CD4-positive, alpha-beta memory T cell (primary cell): Measurements from ENCODE around the gene PRDX1. TPM values are rescaled to one million over a fixed set of nuclear protein-coding genes. Genes with fewer than 3 reads are reported as not detected.

Experiments used
- CTCF ChIA-PET: fragments of 350-600 bp; sonication (Branson Sonifier 250); formaldehyde crosslinking; loops from one replicate; lab custom pipeline; 2021; ENCODE audit warnings: inconsistent platforms; ENCODE audit not compliant: partially characterized antibody; lab: Charles Lee
- POLR2A ChIA-PET: fragments of 350-600 bp; sonication (Branson Sonifier 250); formaldehyde crosslinking; loops from one replicate; lab custom pipeline; 2021; ENCODE audit not compliant: partially characterized antibody; lab: Charles Lee
- DNase-seq, 5 donors: peaks; one replicate each; pipeline versions ENCODE4 v3.0.0 to v3.0.0-alpha.2; 2020 to 2022; ENCODE audit warnings: mixed read lengths in 1 of 5
- H3K27ac ChIP-seq: one replicate; pipeline ENCODE4 v1.7.0; 2013; ENCODE audit warnings: low read depth, low read length
- H3K27me3 ChIP-seq: 2 replicates; pipeline ENCODE4 v1.7.0; 2013; ENCODE audit warnings: mild to moderate bottlenecking, low read length, moderate library complexity; ENCODE audit not compliant: insufficient read depth
- H3K36me3 ChIP-seq: 2 replicates; pipeline ENCODE4 v1.7.0; 2013; ENCODE audit warnings: mild to moderate bottlenecking, low read length, moderate library complexity; ENCODE audit not compliant: insufficient read depth
- H3K4me1 ChIP-seq: 2 replicates; pipeline ENCODE4 v1.7.0; 2013; ENCODE audit warnings: mild to moderate bottlenecking, low read length, moderate library complexity; ENCODE audit not compliant: insufficient read depth
- H3K4me3 ChIP-seq, 2 donors: one replicate each; pipeline ENCODE4 v1.7.0; 2013; ENCODE audit warnings: low read length in 2 of 2, mild to moderate bottlenecking in 1 of 2
- H3K9me3 ChIP-seq, 2 donors: one replicate each; pipeline ENCODE4 v1.7.0; 2013; ENCODE audit warnings: low read length in 2 of 2, control low read depth in 1 of 2; ENCODE audit not compliant: control insufficient read depth in 1 of 2
- H3K27ac Mint-ChIP-seq, 7 donors: one replicate each; pipeline ENCODE4 v1.8.0; 2020 to 2021; ENCODE audit warnings: mixed read lengths in 7 of 7, mild to moderate bottlenecking in 6 of 7, inconsistent platforms in 3 of 7, moderate library complexity in 3 of 7
- H3K27me3 Mint-ChIP-seq, 2 donors: one replicate each; pipeline ENCODE4 v1.8.0; 2020 to 2021; ENCODE audit warnings: mixed read lengths in 2 of 2
- H3K36me3 Mint-ChIP-seq, 2 donors: one replicate each; pipeline ENCODE4 v1.8.0; 2020 to 2021; ENCODE audit warnings: mixed read lengths in 2 of 2, inconsistent platforms in 1 of 2, mild to moderate bottlenecking in 1 of 2
- H3K4me1 Mint-ChIP-seq, 4 donors: one replicate each; pipeline ENCODE4 v1.8.0; 2020 to 2021; ENCODE audit warnings: mixed read lengths in 4 of 4, mild to moderate bottlenecking in 1 of 4
- H3K4me3 Mint-ChIP-seq, 8 donors: one replicate each; pipeline ENCODE4 v1.8.0; 2020 to 2021; ENCODE audit warnings: mixed read lengths in 8 of 8, mild to moderate bottlenecking in 7 of 8, moderate library complexity in 6 of 8, inconsistent platforms in 3 of 8
- H3K9me3 Mint-ChIP-seq, 8 donors: one replicate each; pipeline ENCODE4 v1.8.0; 2020 to 2021; ENCODE audit warnings: mixed read lengths in 8 of 8, mild to moderate bottlenecking in 5 of 8, inconsistent platforms in 3 of 8, moderate library complexity in 1 of 8
- intact Hi-C: fragments of 100-400 bp; cut with micrococcal nuclease; formaldehyde crosslinking; loops from one replicate; pipeline ENCODE4 v1.15.1; 2023
- polyA plus RNA-seq, 2 donors: library from polyadenylated mRNA; unstranded; fragments of 300-500 nt; fragmentation: Illumina TruSeq; gene quantifications; one replicate each; pipeline ENCODE4 v1.2.3, GENCODE V29; 2021
- total RNA-seq, 2 experiments: library from RNA; stranded (reverse); gene quantifications; one replicate each; pipeline ENCODE4 v1.2.3, GENCODE V29; 2021

PRDX1 gene
- total RNA-seq (100 to 1,000 TPM; 130 to 145 TPM), polyA plus RNA-seq (100 to 1,000 TPM; 249 to 288 TPM)

DNA sequence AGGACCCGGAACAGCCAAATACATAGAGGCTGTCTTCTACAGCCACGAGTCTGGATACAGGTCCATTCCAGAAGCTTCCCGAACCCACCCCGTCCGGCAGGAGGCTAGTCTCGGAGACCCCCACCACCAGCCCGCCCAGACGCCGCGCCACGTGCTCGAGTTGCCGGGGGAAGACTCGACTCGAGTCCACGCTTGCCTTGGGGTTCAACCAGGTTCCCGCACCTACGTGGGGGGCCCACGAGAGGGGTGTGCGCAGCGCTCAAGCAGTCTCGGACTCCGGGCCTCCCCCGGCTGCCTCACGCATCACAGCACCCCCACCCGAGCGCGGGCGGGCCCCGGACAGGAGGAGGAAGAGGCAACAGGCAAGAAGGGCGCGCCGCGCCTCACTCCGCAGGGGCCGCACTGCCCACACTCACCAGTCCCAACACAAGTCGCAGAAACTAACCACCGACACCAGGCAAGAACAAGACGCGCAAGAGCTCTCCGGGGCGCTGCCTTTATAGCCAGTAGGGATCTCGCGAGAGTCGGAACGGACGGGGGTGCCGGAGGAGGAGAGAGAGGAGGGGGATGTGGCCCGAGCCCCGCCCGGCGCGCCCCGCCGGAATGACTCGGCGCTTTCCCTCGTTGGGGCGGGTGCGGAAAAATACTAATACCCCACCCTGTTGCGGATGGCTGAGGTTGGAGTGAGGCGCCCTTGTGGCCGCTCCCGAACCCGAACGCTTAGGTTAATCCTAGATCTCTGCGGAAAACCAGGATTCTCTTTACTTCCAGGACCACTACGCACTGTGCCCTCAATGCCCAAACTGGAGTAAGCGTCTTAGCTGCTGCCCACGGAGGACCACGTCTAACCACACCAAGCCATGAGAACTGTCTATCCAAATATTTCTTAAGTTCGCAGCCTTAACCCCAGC is at the start of gene PRDX1:
Gene PRDX1 (minus strand): TSS at position 472 of the 911 bp plus-strand sequence. CDS start 2,841 bp downstream, outside the sequence.
- Histone ChIP-seq H3K36me3 (peaks cover 11% of the 10 kb centered on the region), H3K4me1 (peaks cover 25% of the 10 kb centered on the region), H3K27ac (peak within 1 kb of the TSS; percentile 87), H3K9me3 (no peaks in the 10 kb centered on the region), H3K27me3 (no peaks in the 10 kb centered on the region), H3K4me3 (peak within 1 kb of the TSS; percentile 90 to 94)
- intact Hi-C loops: loop anchor here (1.0 to 5.0 kb wide), 6 partner anchors 21 to 231 kb away; partner anchors contain the start of genes CCDC163, IPP and MMACHC
- CTCF ChIA-PET: interaction anchor here (0.5 to 11.6 kb wide), 10 partner anchors 9 to 599 kb away, joined by 3 to 74 read pairs (median 4); partner anchors contain the start of genes AKR1A1, CCDC163 and MMACHC
- Mint-ChIP-seq H3K27me3 (no peaks in the 10 kb centered on the region), H3K27ac (peak within 1 kb of the TSS; percentile 85 to 97 (median 93)), H3K4me1 (peaks cover 17 to 41% (median 29%) of the 10 kb centered on the region in 4 donors), H3K36me3 (peaks cover under 1 to 24% of the 10 kb centered on the region in 2 donors), H3K9me3 (peaks cover 0 to 2% (median 0%) of the 10 kb centered on the region in 8 donors), H3K4me3 (peak within 1 kb of the TSS; percentile 93 to 97 (median 96))
- POLR2A ChIA-PET: interaction anchor here (0.7 to 3.9 kb wide), 43 partner anchors 9 to 1551 kb away, joined by 3 to 85 read pairs (median 5); partner anchors contain the start of genes AKR1A1, ARMH1, CCDC163 and DPH2
- DNase-seq: peak; percentile 95

- ChIA-PET POLR2A (interaction anchor here (1.0 to 3.3 kb wide), 4 partner anchors 20 to 230 kb away, joined by 3 to 16 read pairs (median 7); partner anchors contain the start of genes AKR1A1, MUTYH, PRDX1 and TOE1), CTCF (interaction anchor here (0.7 to 8.7 kb wide), 18 partner anchors 8 to 841 kb away, joined by 3 to 184 read pairs (median 5); partner anchors contain the start of genes CCDC163, MMACHC, MUTYH and NASP)
- no peak overlapping the region for H3K27ac ChIP-seq
- H3K27ac Mint-ChIP-seq: no peak overlapping the region
- intact Hi-C loops: loop anchor here (1.0 to 2.0 kb wide), 5 partner anchors 20 to 556 kb away; partner anchors contain the start of genes AKR1A1 and PRDX1
- no peak overlapping the region for H3K4me3 ChIP-seq
- no peaks in the 10 kb centered on the region for H3K9me3 ChIP-seq
- H3K27me3 ChIP-seq: no peaks in the 10 kb centered on the region
- no peak overlapping the region for H3K4me3 Mint-ChIP-seq
- no peak for DNase-seq
- peaks cover 11 to 36% of the 10 kb centered on the region in 2 donors for H3K36me3 Mint-ChIP-seq
- H3K9me3 Mint-ChIP-seq: no peaks in the 10 kb centered on the region
- H3K27me3 Mint-ChIP-seq: no peaks in the 10 kb centered on the region
- peaks cover 22% of the 10 kb centered on the region for H3K36me3 ChIP-seq
- H3K4me1 Mint-ChIP-seq: peaks cover 0 to 3% (median 0%) of the 10 kb centered on the region in 4 donors
- H3K4me1 ChIP-seq: no peaks in the 10 kb centered on the region
Measured at GRCh38 chr1:45570631-45571030, 48.9 kb upstream of the PRDX1 start.

DNA sequence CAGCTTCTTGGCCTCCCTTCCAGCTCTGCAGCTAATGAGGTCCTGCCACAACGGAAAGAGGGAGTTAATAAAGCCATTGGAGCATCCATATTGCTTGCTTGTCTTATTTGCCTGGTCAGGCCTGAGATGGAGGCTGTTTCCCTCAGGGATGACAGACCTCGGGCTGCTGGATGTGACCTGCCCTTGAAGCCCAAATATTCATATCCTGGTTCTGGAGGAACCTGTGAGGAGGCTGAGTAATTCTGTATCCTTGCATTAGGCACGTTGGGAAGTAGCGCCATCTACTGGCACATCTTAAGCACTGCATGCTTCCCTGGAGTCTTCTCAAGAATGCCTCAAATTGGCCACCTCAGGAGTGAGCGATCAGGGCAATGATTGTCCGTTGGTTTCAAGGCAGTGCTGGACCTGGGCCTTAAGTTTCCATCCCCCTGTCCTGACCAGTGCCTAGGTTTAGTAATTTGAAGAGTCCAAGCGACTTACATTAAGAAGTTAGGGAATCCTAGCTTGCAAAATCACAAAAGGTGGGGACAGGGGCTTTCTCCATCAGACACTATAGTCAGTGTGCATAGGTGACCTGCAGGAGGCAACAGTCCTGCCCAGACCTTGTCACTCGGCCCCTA is 48.4 kb upstream of the PRDX1 start:
- H3K27me3 Mint-ChIP-seq: no peaks in the 10 kb centered on the region
- H3K9me3 Mint-ChIP-seq: no peaks in the 10 kb centered on the region
- H3K27me3 ChIP-seq: no peaks in the 10 kb centered on the region
- no peaks in the 10 kb centered on the region for H3K9me3 ChIP-seq
- peaks cover 0 to 3% (median 0%) of the 10 kb centered on the region in 4 donors for H3K4me1 Mint-ChIP-seq
- DNase-seq: peak; percentile 67 to 73 (median 72)
- ChIA-PET POLR2A (interaction anchor here (0.8 to 3.3 kb wide), 6 partner anchors 19 to 230 kb away, joined by 3 to 16 read pairs (median 7); partner anchors contain the start of genes AKR1A1, MUTYH, PRDX1 and TOE1), CTCF (interaction anchor here (0.7 to 8.7 kb wide), 27 partner anchors 8 to 841 kb away, joined by 3 to 184 read pairs (median 4); partner anchors contain the start of genes CCDC163, HECTD3, MMACHC and MUTYH)
- peaks cover 11 to 36% of the 10 kb centered on the region in 2 donors for H3K36me3 Mint-ChIP-seq
- peaks cover 22% of the 10 kb centered on the region for H3K36me3 ChIP-seq
- intact Hi-C loops: loop anchor here (1.0 to 2.0 kb wide), 5 partner anchors 19 to 556 kb away; partner anchors contain the start of genes AKR1A1 and PRDX1
- no peak overlapping the region for H3K4me3 Mint-ChIP-seq
- no peaks in the 10 kb centered on the region for H3K4me1 ChIP-seq
- H3K4me3 ChIP-seq: no peak overlapping the region
- H3K27ac Mint-ChIP-seq: peak overlapping the region in 6 of 7 donors; percentile 28 to 88 (median 54)
- no peak overlapping the region for H3K27ac ChIP-seq

DNA sequence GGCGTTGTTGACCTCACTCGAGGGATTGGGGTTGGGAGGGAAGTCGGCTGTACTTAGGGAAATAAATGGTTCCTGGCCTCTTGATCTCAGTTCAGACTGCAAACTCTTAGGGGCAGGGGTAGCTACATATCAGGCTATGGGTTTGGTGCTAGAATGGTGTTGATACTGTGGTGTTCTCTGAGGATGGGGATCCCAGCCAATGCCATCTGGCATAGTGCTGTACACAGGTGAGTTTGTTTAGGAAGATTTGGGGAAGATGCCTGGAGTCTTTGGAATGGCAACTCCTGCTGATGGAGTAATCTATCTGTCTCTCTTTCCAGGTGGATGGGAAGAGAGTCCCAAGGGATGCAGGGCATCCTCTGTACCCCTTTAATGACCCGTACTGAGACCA is 47.9 kb upstream of the PRDX1 start:
- Mint-ChIP-seq H3K36me3 (peaks cover 11 to 36% of the 10 kb centered on the region in 2 donors), H3K27me3 (no peaks in the 10 kb centered on the region), H3K4me3 (no peak overlapping the region), H3K9me3 (no peaks in the 10 kb centered on the region), H3K27ac (peak overlapping the region in 6 of 7 donors; percentile 28 to 88 (median 56)), H3K4me1 (peaks cover 0 to 3% (median 0%) of the 10 kb centered on the region in 4 donors)
- CTCF ChIA-PET: interaction anchor here (0.7 to 8.7 kb wide), 22 partner anchors 11 to 558 kb away, joined by 3 to 184 read pairs (median 4); partner anchors contain the start of genes CCDC163, HECTD3, MMACHC and MUTYH
- Histone ChIP-seq H3K27me3 (no peaks in the 10 kb centered on the region), H3K4me1 (no peaks in the 10 kb centered on the region), H3K4me3 (no peak overlapping the region), H3K27ac (no peak overlapping the region), H3K36me3 (peaks cover 22% of the 10 kb centered on the region), H3K9me3 (no peaks in the 10 kb centered on the region)
- POLR2A ChIA-PET: interaction anchor here (0.5 to 3.3 kb wide), 8 partner anchors 19 to 230 kb away, joined by 3 to 16 read pairs (median 4); partner anchors contain the start of genes AKR1A1, MUTYH, PRDX1 and TOE1
- DNase-seq: no peak
- intact Hi-C loops: no loop called here

DNA sequence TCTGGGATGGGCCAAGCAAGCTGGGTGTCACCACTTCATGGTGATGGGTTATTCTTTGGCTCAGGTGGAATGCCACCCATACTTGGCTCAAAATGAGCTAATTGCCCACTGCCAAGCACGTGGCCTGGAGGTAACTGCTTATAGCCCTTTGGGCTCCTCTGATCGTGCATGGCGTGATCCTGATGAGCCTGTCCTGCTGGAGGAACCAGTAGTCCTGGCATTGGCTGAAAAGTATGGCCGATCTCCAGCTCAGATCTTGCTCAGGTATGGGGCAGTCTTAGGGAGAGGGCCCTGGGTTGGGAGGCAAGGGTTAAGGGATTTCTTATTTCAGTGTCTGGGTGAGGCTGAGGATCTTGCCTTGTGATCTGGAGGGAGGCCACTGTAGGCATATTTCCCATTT is 46.7 kb upstream of the PRDX1 start:
- H3K36me3 ChIP-seq: peaks cover 22% of the 10 kb centered on the region

DNA sequence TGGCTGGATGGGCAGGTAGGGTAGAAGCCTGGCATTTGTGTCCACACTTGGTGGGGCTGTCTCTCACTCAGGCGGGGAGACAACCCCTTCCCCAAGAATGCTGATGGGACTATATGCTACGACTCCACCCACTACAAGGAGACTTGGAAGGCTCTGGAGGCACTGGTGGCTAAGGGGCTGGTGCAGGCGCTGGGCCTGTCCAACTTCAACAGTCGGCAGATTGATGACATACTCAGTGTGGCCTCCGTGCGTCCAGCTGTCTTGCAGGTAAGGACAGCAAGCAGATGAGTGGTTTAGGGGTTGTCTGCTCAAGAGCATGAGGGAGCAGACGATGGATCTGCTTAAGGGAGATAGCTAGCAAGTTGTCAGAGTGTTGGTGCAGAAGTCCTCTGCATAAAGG is 46.2 kb upstream of the PRDX1 start:
- ChIA-PET CTCF (interaction anchor here (0.8 to 8.7 kb wide), 11 partner anchors 9 to 556 kb away, joined by 3 to 184 read pairs (median 10); partner anchors contain the start of genes CCDC163, HECTD3, MMACHC and MUTYH), POLR2A (interaction anchor here (1.2 to 2.0 kb wide), 5 partner anchors 15 to 556 kb away, joined by 3 to 14 read pairs (median 5); partner anchors contain the start of genes AKR1A1, PRDX1, TOE1 and UROD)
- H3K27me3 ChIP-seq: no peaks in the 10 kb centered on the region
- Mint-ChIP-seq H3K27me3 (no peaks in the 10 kb centered on the region), H3K4me3 (peak overlapping the region in 1 of 8 donors; percentile 7), H3K9me3 (no peaks in the 10 kb centered on the region), H3K4me1 (peaks cover 0 to 3% (median 0%) of the 10 kb centered on the region in 4 donors), H3K36me3 (peaks cover 11 to 48% of the 10 kb centered on the region in 2 donors), H3K27ac (peak overlapping the region in 4 of 7 donors; percentile 44 to 58 (median 52))
- intact Hi-C loops: no loop called here
- H3K27ac ChIP-seq: no peak overlapping the region
- DNase-seq: no peak
- H3K4me1 ChIP-seq: no peaks in the 10 kb centered on the region
- H3K9me3 ChIP-seq: no peaks in the 10 kb centered on the region
- peaks cover 22% of the 10 kb centered on the region for H3K36me3 ChIP-seq
- no peak overlapping the region for H3K4me3 ChIP-seq

More for the DNA sequence above, 46.7 kb upstream of the PRDX1 start:
- no peaks in the 10 kb centered on the region for H3K9me3 Mint-ChIP-seq
- no peaks in the 10 kb centered on the region for H3K27me3 ChIP-seq
- H3K4me1 ChIP-seq: no peaks in the 10 kb centered on the region
- intact Hi-C loops: no loop called here
- ChIA-PET POLR2A (interaction anchor here (1.2 to 3.3 kb wide), 6 partner anchors 15 to 556 kb away, joined by 3 to 16 read pairs (median 6); partner anchors contain the start of genes AKR1A1, PRDX1, TOE1 and UROD), CTCF (interaction anchor here (0.8 to 8.7 kb wide), 20 partner anchors 10 to 556 kb away, joined by 3 to 184 read pairs (median 4); partner anchors contain the start of genes CCDC163, HECTD3, MMACHC and MUTYH)
- H3K4me3 Mint-ChIP-seq: no peak overlapping the region
- no peak for DNase-seq
- no peaks in the 10 kb centered on the region for H3K27me3 Mint-ChIP-seq
- H3K4me1 Mint-ChIP-seq: peaks cover 0 to 3% (median 0%) of the 10 kb centered on the region in 4 donors
- no peak overlapping the region for H3K27ac ChIP-seq
- peak overlapping the region in 2 of 7 donors; percentile 8 to 9 for H3K27ac Mint-ChIP-seq
- H3K4me3 ChIP-seq: no peak overlapping the region
- H3K9me3 ChIP-seq: no peaks in the 10 kb centered on the region
- H3K36me3 Mint-ChIP-seq: peaks cover 11 to 44% of the 10 kb centered on the region in 2 donors
